ENCODE results near the gene DNASE1L3. TPM values are rescaled to one million over a fixed set of nuclear protein-coding genes. Genes with fewer than 3 reads are reported as not detected.

Gene DNASE1L3
- total RNA-seq, 1 donor from 2014 or later = 0.22 TPM

- H3K27me3 Mint-ChIP-seq (ENCODE audit: low read depth) = no peaks in the 10 kb centered on the region
- no peaks in the 10 kb centered on the region for H3K9me3 Mint-ChIP-seq
- no peaks in the 10 kb centered on the region for H3K4me1 Mint-ChIP-seq
- no peak overlapping the region for H3K4me3 Mint-ChIP-seq
- no peak for DNase-seq (ENCODE audit: low spot score in 2 of 2, unreplicated experiment in 2 of 2)
- TF ChIP-seq, protein P1, sequence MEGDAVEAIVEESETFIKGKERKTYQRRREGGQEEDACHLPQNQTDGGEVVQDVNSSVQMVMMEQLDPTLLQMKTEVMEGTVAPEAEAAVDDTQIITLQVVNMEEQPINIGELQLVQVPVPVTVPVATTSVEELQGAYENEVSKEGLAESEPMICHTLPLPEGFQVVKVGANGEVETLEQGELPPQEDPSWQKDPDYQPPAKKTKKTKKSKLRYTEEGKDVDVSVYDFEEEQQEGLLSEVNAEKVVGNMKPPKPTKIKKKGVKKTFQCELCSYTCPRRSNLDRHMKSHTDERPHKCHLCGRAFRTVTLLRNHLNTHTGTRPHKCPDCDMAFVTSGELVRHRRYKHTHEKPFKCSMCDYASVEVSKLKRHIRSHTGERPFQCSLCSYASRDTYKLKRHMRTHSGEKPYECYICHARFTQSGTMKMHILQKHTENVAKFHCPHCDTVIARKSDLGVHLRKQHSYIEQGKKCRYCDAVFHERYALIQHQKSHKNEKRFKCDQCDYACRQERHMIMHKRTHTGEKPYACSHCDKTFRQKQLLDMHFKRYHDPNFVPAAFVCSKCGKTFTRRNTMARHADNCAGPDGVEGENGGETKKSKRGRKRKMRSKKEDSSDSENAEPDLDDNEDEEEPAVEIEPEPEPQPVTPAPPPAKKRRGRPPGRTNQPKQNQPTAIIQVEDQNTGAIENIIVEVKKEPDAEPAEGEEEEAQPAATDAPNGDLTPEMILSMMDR (IDR thresholded peaks at IDR 0.05; ENCODE audit: unreplicated experiment) = no peak
- no peaks in the 10 kb centered on the region for H3K36me3 Mint-ChIP-seq
- no peak overlapping the region for H3K27ac Mint-ChIP-seq
Measured at GRCh38 chr3:58193682-58194407, 16.9 kb downstream of the DNASE1L3 start.

GRCh38 chr3:58192069-58192468 is 18.7 kb downstream of the DNASE1L3 start:
- no peaks in the 10 kb centered on the region for H3K9me3 Mint-ChIP-seq
- H3K4me1 Mint-ChIP-seq = no peaks in the 10 kb centered on the region
- no peaks in the 10 kb centered on the region for H3K27me3 Mint-ChIP-seq (ENCODE audit: low read depth)
- H3K27ac Mint-ChIP-seq = no peak overlapping the region
- TF ChIP-seq, protein P1 (IDR thresholded peaks at IDR 0.05; ENCODE audit: unreplicated experiment) = no peak
- H3K4me3 Mint-ChIP-seq = no peak overlapping the region
- no peaks in the 10 kb centered on the region for H3K36me3 Mint-ChIP-seq
- DNase-seq (ENCODE audit: low spot score in 2 of 2, unreplicated experiment in 2 of 2) = no peak

- H3K27me3 Mint-ChIP-seq (ENCODE audit: low read depth) = no peaks in the 10 kb centered on the region
- no peaks in the 10 kb centered on the region for H3K36me3 Mint-ChIP-seq
- no peak overlapping the region for H3K27ac Mint-ChIP-seq
- H3K4me3 Mint-ChIP-seq = no peak overlapping the region
- DNase-seq (ENCODE audit: low spot score in 2 of 2, unreplicated experiment in 2 of 2) = no peak
- TF ChIP-seq, protein P1 (IDR thresholded peaks at IDR 0.05; ENCODE audit: unreplicated experiment) = no peak
- H3K4me1 Mint-ChIP-seq = no peaks in the 10 kb centered on the region
- no peaks in the 10 kb centered on the region for H3K9me3 Mint-ChIP-seq
Measured at GRCh38 chr3:58191361-58191991, 19.3 kb downstream of the DNASE1L3 start.

- TF ChIP-seq, protein P1 (IDR thresholded peaks at IDR 0.05; ENCODE audit: unreplicated experiment) = no peak
- no peaks in the 10 kb centered on the region for H3K36me3 Mint-ChIP-seq
- H3K4me1 Mint-ChIP-seq = no peaks in the 10 kb centered on the region
- H3K9me3 Mint-ChIP-seq = no peaks in the 10 kb centered on the region
- DNase-seq (ENCODE audit: low spot score in 2 of 2, unreplicated experiment in 2 of 2) = no peak
- no peak overlapping the region for H3K4me3 Mint-ChIP-seq
- H3K27ac Mint-ChIP-seq = no peak overlapping the region
- no peaks in the 10 kb centered on the region for H3K27me3 Mint-ChIP-seq (ENCODE audit: low read depth)
Measured at GRCh38 chr3:58190882-58191281, 19.9 kb downstream of the DNASE1L3 start.

DNA sequence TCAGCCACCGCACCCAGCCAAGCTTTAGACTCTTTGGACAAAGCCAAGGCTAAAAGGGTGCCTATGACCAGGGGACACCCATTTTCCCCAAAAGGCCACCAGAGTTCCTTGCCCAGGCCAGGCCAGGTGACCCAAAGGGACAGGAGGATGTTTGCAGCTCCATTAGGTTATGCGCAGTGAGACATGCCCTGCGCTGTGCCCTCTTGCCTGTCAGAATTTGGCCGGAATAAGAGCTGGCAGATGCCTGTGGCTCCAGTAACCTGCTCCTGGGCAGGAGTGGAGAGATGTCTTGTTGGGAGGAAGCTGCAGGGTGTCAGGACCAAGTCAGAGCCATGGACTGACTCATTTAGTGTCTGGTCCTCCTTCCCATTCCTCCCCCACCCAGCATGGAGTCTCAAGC is 20.5 kb downstream of the DNASE1L3 start:
- no peak overlapping the region for H3K4me3 Mint-ChIP-seq

More for the DNA sequence above, 20.5 kb downstream of the DNASE1L3 start:
- H3K4me1 Mint-ChIP-seq = no peaks in the 10 kb centered on the region
- TF ChIP-seq, protein P1 (IDR thresholded peaks at IDR 0.05; ENCODE audit: unreplicated experiment) = no peak
- H3K36me3 Mint-ChIP-seq = no peaks in the 10 kb centered on the region
- H3K27me3 Mint-ChIP-seq (ENCODE audit: low read depth) = no peaks in the 10 kb centered on the region
- H3K9me3 Mint-ChIP-seq = no peaks in the 10 kb centered on the region
- DNase-seq (ENCODE audit: low spot score in 2 of 2, unreplicated experiment in 2 of 2) = no peak
- no peak overlapping the region for H3K27ac Mint-ChIP-seq
